GM23338 (cell line): ENCODE measurements around the gene AOAH. TPM values are rescaled to one million over a fixed set of nuclear protein-coding genes. Genes with fewer than 3 reads are reported as not detected.

Experiments used
- ATAC-seq: fragments of 200-7000 bp; cut with Tn5 transposase; 3 replicates; pipeline ENCODE4 v1.9.1; 2020
- DNase-seq: peaks from one replicate; pipeline ENCODE4 v3.0.0-alpha.2; 2015; ENCODE audit warnings: low spot score
- H2AFZ ChIP-seq: fragments of 200-600 bp; sonication (generic); 2 replicates; pipeline ENCODE4 v1.8.0; 2016; ENCODE audit warnings: antibody characterized with exemption, mild to moderate bottlenecking, moderate library complexity
- H3F3A ChIP-seq: fragments of 200-600 bp; sonication (generic); replicated peaks from 2 replicates; pipeline ENCODE4 v1.8.0; 2017; ENCODE audit warnings: antibody characterized with exemption, mixed run types, low read depth
- H3K27ac ChIP-seq: fragments of 200-600 bp; sonication (generic); 2 replicates; pipeline ENCODE4 v1.6.1; 2016; ENCODE audit warnings: low read depth
- H3K27me3 ChIP-seq: fragments of 200-600 bp; sonication (generic); 2 replicates; pipeline ENCODE4 v1.8.0; 2016; ENCODE audit warnings: mild to moderate bottlenecking, mixed run types, moderate library complexity; ENCODE audit not compliant: insufficient read depth
- H3K36me3 ChIP-seq: fragments of 200-600 bp; sonication (generic); 2 replicates; pipeline ENCODE4 v1.8.0; 2016; ENCODE audit warnings: mild to moderate bottlenecking; ENCODE audit not compliant: insufficient read depth
- H3K4me1 ChIP-seq: fragments of 200-600 bp; sonication (generic); 2 replicates; pipeline ENCODE4 v1.8.0; 2016; ENCODE audit warnings: mild to moderate bottlenecking, moderate library complexity; ENCODE audit not compliant: insufficient read depth
- H3K4me2 ChIP-seq: fragments of 200-600 bp; sonication (generic); 2 replicates; pipeline ENCODE4 v1.7.1; 2017; ENCODE audit warnings: mixed run types
- H3K4me3 ChIP-seq: fragments of 200-600 bp; sonication (generic); 2 replicates; pipeline ENCODE4 v1.6.1; 2016; ENCODE audit warnings: mixed run types
- H3K79me2 ChIP-seq: fragments of 200-600 bp; sonication (generic); replicated peaks from 2 replicates; pipeline ENCODE4 v1.8.0; 2017; ENCODE audit warnings: mild to moderate bottlenecking; ENCODE audit not compliant: insufficient read depth
- H3K9me2 ChIP-seq: fragments of 200-600 bp; sonication (generic); 2 replicates; pipeline ENCODE4 v1.8.0; 2017; ENCODE audit not compliant: insufficient read depth
- H4K20me1 ChIP-seq: fragments of 200-600 bp; sonication (generic); replicated peaks from 2 replicates; pipeline ENCODE4 v1.8.0; 2017; ENCODE audit warnings: mild to moderate bottlenecking; ENCODE audit not compliant: insufficient read depth
- H3K27ac Mint-ChIP-seq: 2 replicates; pipeline ENCODE4 v1.8.0; 2020; ENCODE audit warnings: inconsistent platforms, mild to moderate bottlenecking, moderate library complexity, mixed read lengths
- H3K27me3 Mint-ChIP-seq: 3 replicates; pipeline ENCODE4 v1.8.0; 2022; ENCODE audit warnings: low read depth, mild to moderate bottlenecking, moderate library complexity, mixed read lengths, inconsistent platforms; ENCODE audit not compliant: insufficient read depth, poor library complexity
- H3K36me3 Mint-ChIP-seq: 3 replicates; pipeline ENCODE4 v1.8.0; 2021; ENCODE audit warnings: low read depth, mild to moderate bottlenecking, inconsistent platforms, moderate library complexity, mixed read lengths
- H3K4me1 Mint-ChIP-seq: 3 replicates; pipeline ENCODE4 v1.8.0; 2020; ENCODE audit warnings: mild to moderate bottlenecking, inconsistent platforms, mixed read lengths
- H3K4me3 Mint-ChIP-seq: 3 replicates; pipeline ENCODE4 v1.8.0; 2021; ENCODE audit warnings: moderate library complexity, mild to moderate bottlenecking, inconsistent platforms, mixed read lengths
- H3K9me3 Mint-ChIP-seq: 3 replicates; pipeline ENCODE4 v1.8.0; 2020; ENCODE audit warnings: moderate library complexity, mild to moderate bottlenecking, inconsistent platforms, mixed read lengths
- CREB1 ChIP-seq: fragments of 250-450 bp; sonication (Bioruptor Pico); IDR thresholded peaks from 2 replicates; pipeline ENCODE4 v1.5.0; 2020; ENCODE audit warnings: low read depth, mild to moderate bottlenecking, moderate library complexity
- EZH2 ChIP-seq: fragments of 200-600 bp; sonication (generic); IDR thresholded peaks from one replicate; pipeline ENCODE4 v1.8.0; 2017; ENCODE audit warnings: antibody characterized with exemption, mild to moderate bottlenecking, low read depth; ENCODE audit not compliant: unreplicated experiment
- EZH2phosphoT487 ChIP-seq: fragments of 200-600 bp; sonication (generic); IDR thresholded peaks from one replicate; pipeline ENCODE4 v1.8.1; 2018; ENCODE audit warnings: antibody characterized with exemption; ENCODE audit not compliant: unreplicated experiment
- NANOG ChIP-seq: IDR thresholded peaks from 2 replicates; pipeline ENCODE4 v1.6.1; 2016; ENCODE audit warnings: antibody characterized with exemption, borderline replicate concordance
- POLR2AphosphoS5 ChIP-seq: IDR thresholded peaks from 2 replicates; pipeline ENCODE4 v1.6.1; 2016; ENCODE audit warnings: antibody characterized with exemption, low read depth
- REST ChIP-seq: IDR thresholded peaks from one replicate; pipeline ENCODE4 v1.6.1; 2018; ENCODE audit warnings: antibody characterized with exemption; ENCODE audit not compliant: unreplicated experiment
- STAT1 ChIP-seq: IDR thresholded peaks from one replicate; pipeline ENCODE4 v1.6.1; 2016; ENCODE audit warnings: antibody characterized with exemption; ENCODE audit not compliant: unreplicated experiment
- ZNF114 ChIP-seq: fragments of 250-450 bp; sonication (Bioruptor Pico); IDR thresholded peaks from 2 replicates; pipeline ENCODE4 v1.5.0; 2020; ENCODE audit warnings: mild to moderate bottlenecking, moderate library complexity
- ZNF331 ChIP-seq: fragments of 250-450 bp; sonication (Bioruptor Pico); IDR thresholded peaks from 2 replicates; pipeline ENCODE4 v1.5.0; 2020; ENCODE audit warnings: low read depth, mild to moderate bottlenecking, moderate library complexity
- ZNF462 ChIP-seq: fragments of 250-450 bp; sonication (Bioruptor Pico); IDR thresholded peaks from 2 replicates; pipeline ENCODE4 v1.5.0; 2020; ENCODE audit warnings: mild to moderate bottlenecking, moderate library complexity
- polyA plus RNA-seq: library from polyadenylated mRNA; unstranded; fragments of >200 nt; fragmentation: Nextera tagmentation; extraction: Ambion mirVana; gene quantifications from 2 replicates; pipeline ENCODE4 v1.2.1, GENCODE V29; 2016
- total RNA-seq: library from RNA; depleted of rRNA; stranded (reverse); fragments of >200 nt; shearing (Covaris generic); gene quantifications from 2 replicates; pipeline ENCODE4 v1.2.3, GENCODE V29; 2014

AOAH gene
- total and polyA plus RNA-seq, 2 experiments from 2014 or later: not detected

GRCh38 chr7:36728143-36728542 lies 3.8 kb upstream of the AOAH start:
- no peaks in the 10 kb centered on the region; the same call in 2 of the 3 replicates for H3K4me1 Mint-ChIP-seq
- no peaks in the 10 kb centered on the region for H3K36me3 Mint-ChIP-seq
- no peak for TF ChIP-seq ZNF462 (CRISPR knock-in tag)
- TF ChIP-seq ZNF331 (CRISPR knock-in tag): no peak

GRCh38 chr7:36726806-36727503 lies 2.7 kb upstream of the AOAH start:
- Histone ChIP-seq H3K27me3 (no peaks in the 10 kb centered on the region), H3K4me1 (no peaks in the 10 kb centered on the region), H3K9me2 (peaks cover 5% of the 10 kb centered on the region; the same call in 1 of the 2 replicates), H3K27ac (no peak overlapping the region), H3K4me2 (no peak overlapping the region), H3K4me3 (no peak overlapping the region), H3F3A (no peaks in the 10 kb centered on the region), H3K36me3 (no peaks in the 10 kb centered on the region), H2AFZ (no peak overlapping the region), H3K79me2 (no peaks in the 10 kb centered on the region), H4K20me1 (no peaks in the 10 kb centered on the region)
- Mint-ChIP-seq H3K4me3 (no peak overlapping the region), H3K4me1 (no peaks in the 10 kb centered on the region; the same call in 2 of the 3 replicates), H3K27me3 (peaks cover 2% of the 10 kb centered on the region), H3K27ac (no peak overlapping the region), H3K36me3 (no peaks in the 10 kb centered on the region), H3K9me3 (no peaks in the 10 kb centered on the region; the same call in 2 of the 3 replicates)
- ATAC-seq (no peak), DNase-seq (no peak)
- no peak for TF ChIP-seq ZNF331 (CRISPR knock-in tag)
- no peak for TF ChIP-seq CREB1 (CRISPR knock-in tag)
- no peak for TF ChIP-seq POLR2AphosphoS5
- no peak for TF ChIP-seq ZNF114 (CRISPR knock-in tag)
- no peak for TF ChIP-seq EZH2
- TF ChIP-seq STAT1: no peak
- no peak for TF ChIP-seq NANOG
- no peak for TF ChIP-seq EZH2phosphoT487
- TF ChIP-seq REST: no peak

More at GRCh38 chr7:36728143-36728542, 3.8 kb upstream of the AOAH start:
- Histone ChIP-seq H3K4me1 (no peaks in the 10 kb centered on the region), H3K9me2 (no peaks in the 10 kb centered on the region), H3K27ac (no peak overlapping the region), H3K4me3 (no peak overlapping the region), H3K36me3 (no peaks in the 10 kb centered on the region), H2AFZ (no peak overlapping the region), H3K4me2 (no peak overlapping the region), H3K27me3 (no peaks in the 10 kb centered on the region), H3K79me2 (no peaks in the 10 kb centered on the region), H4K20me1 (no peaks in the 10 kb centered on the region), H3F3A (no peaks in the 10 kb centered on the region)
- no peak overlapping the region for H3K4me3 Mint-ChIP-seq
- ATAC-seq (no peak), DNase-seq (no peak)
- no peak overlapping the region for H3K27ac Mint-ChIP-seq
- H3K27me3 Mint-ChIP-seq: peaks cover 2% of the 10 kb centered on the region
- H3K9me3 Mint-ChIP-seq: no peaks in the 10 kb centered on the region; the same call in 2 of the 3 replicates
